Measurements from ENCODE around the gene PRRT4. TPM values are rescaled to one million over a fixed set of nuclear protein-coding genes. Genes with fewer than 3 reads are reported as not detected.

Gene PRRT4
- total RNA-seq, 1 donor from 2014 or later = 6.8 TPM

- H3K9me3 ChIP-seq (ENCODE audit: control insufficient read depth in 3 of 3, low read length in 3 of 3) = no peaks in the 10 kb centered on the region
- H3K27ac ChIP-seq (ENCODE audit: low read depth, low read length) = no peak overlapping the region
- H3K4me3 ChIP-seq (ENCODE audit: low read length in 3 of 3) = no peak overlapping the region
- no peaks in the 10 kb centered on the region for H3K27me3 ChIP-seq (ENCODE audit: control insufficient read depth in 3 of 3, insufficient read depth in 3 of 3, low read length in 3 of 3)
- no peak overlapping the region for H3K9ac ChIP-seq (ENCODE audit: low read depth in 1 of 3, low read length in 3 of 3)
- no peaks in the 10 kb centered on the region for H3K36me3 ChIP-seq (ENCODE audit: control insufficient read depth in 3 of 3, insufficient read depth in 3 of 3, low read length in 3 of 3)
- H3K4me1 ChIP-seq (ENCODE audit: control insufficient read depth in 3 of 3, insufficient read depth in 3 of 3, low read length in 3 of 3) = peaks cover 16 to 25% (median 18%) of the 10 kb centered on the region in 3 donors
These were observed 14.6 kb upstream of the PRRT4 start for GRCh38 chr7:128376077-128376476.

GRCh38 chr7:128374041-128374440, 12.6 kb upstream of the PRRT4 start:
- Histone ChIP-seq H3K4me1 (ENCODE audit: control insufficient read depth in 3 of 3, insufficient read depth in 3 of 3, low read length in 3 of 3) (peaks cover 3 to 7% (median 4%) of the 10 kb centered on the region in 3 donors), H3K9ac (ENCODE audit: low read depth in 1 of 3, low read length in 3 of 3) (no peak overlapping the region), H3K36me3 (ENCODE audit: control insufficient read depth in 3 of 3, insufficient read depth in 3 of 3, low read length in 3 of 3) (no peaks in the 10 kb centered on the region), H3K27me3 (ENCODE audit: control insufficient read depth in 3 of 3, insufficient read depth in 3 of 3, low read length in 3 of 3) (no peaks in the 10 kb centered on the region), H3K9me3 (ENCODE audit: control insufficient read depth in 3 of 3, low read length in 3 of 3) (no peaks in the 10 kb centered on the region), H3K27ac (ENCODE audit: low read depth, low read length) (no peak overlapping the region), H3K4me3 (ENCODE audit: low read length in 3 of 3) (no peak overlapping the region)

GRCh38 chr7:128373606-128374005, 12.1 kb upstream of the PRRT4 start:
- Histone ChIP-seq H3K36me3 (ENCODE audit: control insufficient read depth in 3 of 3, insufficient read depth in 3 of 3, low read length in 3 of 3) (no peaks in the 10 kb centered on the region), H3K4me1 (ENCODE audit: control insufficient read depth in 3 of 3, insufficient read depth in 3 of 3, low read length in 3 of 3) (peaks cover 0 to 3% (median 0%) of the 10 kb centered on the region in 3 donors), H3K4me3 (ENCODE audit: low read length in 3 of 3) (no peak overlapping the region)

GRCh38 chr7:128370491-128370890, 9.0 kb upstream of the PRRT4 start:
- Histone ChIP-seq H3K9ac (ENCODE audit: low read depth in 1 of 3, low read length in 3 of 3) (no peak overlapping the region), H3K27ac (ENCODE audit: low read depth, low read length) (no peak overlapping the region), H3K27me3 (ENCODE audit: control insufficient read depth in 3 of 3, insufficient read depth in 3 of 3, low read length in 3 of 3) (no peaks in the 10 kb centered on the region), H3K4me3 (ENCODE audit: low read length in 3 of 3) (no peak overlapping the region), H3K36me3 (ENCODE audit: control insufficient read depth in 3 of 3, insufficient read depth in 3 of 3, low read length in 3 of 3) (no peaks in the 10 kb centered on the region), H3K9me3 (ENCODE audit: control insufficient read depth in 3 of 3, low read length in 3 of 3) (no peaks in the 10 kb centered on the region), H3K4me1 (ENCODE audit: control insufficient read depth in 3 of 3, insufficient read depth in 3 of 3, low read length in 3 of 3) (peaks cover 0 to 6% (median 2%) of the 10 kb centered on the region in 3 donors)

More at GRCh38 chr7:128373606-128374005, 12.1 kb upstream of the PRRT4 start:
- Histone ChIP-seq H3K9ac (ENCODE audit: low read depth in 1 of 3, low read length in 3 of 3) (no peak overlapping the region), H3K9me3 (ENCODE audit: control insufficient read depth in 3 of 3, low read length in 3 of 3) (no peaks in the 10 kb centered on the region), H3K27me3 (ENCODE audit: control insufficient read depth in 3 of 3, insufficient read depth in 3 of 3, low read length in 3 of 3) (no peaks in the 10 kb centered on the region), H3K27ac (ENCODE audit: low read depth, low read length) (no peak overlapping the region)

GRCh38 chr7:128366986-128367385, 5.5 kb upstream of the PRRT4 start:
- peaks cover 3 to 8% (median 3%) of the 10 kb centered on the region in 3 donors for H3K4me1 ChIP-seq (ENCODE audit: control insufficient read depth in 3 of 3, insufficient read depth in 3 of 3, low read length in 3 of 3)
- H3K9ac ChIP-seq (ENCODE audit: low read depth in 1 of 3, low read length in 3 of 3) = no peak overlapping the region
- no peaks in the 10 kb centered on the region for H3K36me3 ChIP-seq (ENCODE audit: control insufficient read depth in 3 of 3, insufficient read depth in 3 of 3, low read length in 3 of 3)
- no peak overlapping the region for H3K27ac ChIP-seq (ENCODE audit: low read depth, low read length)
- H3K9me3 ChIP-seq (ENCODE audit: control insufficient read depth in 3 of 3, low read length in 3 of 3) = no peaks in the 10 kb centered on the region
- no peak overlapping the region for H3K4me3 ChIP-seq (ENCODE audit: low read length in 3 of 3)
- peaks cover 0 to 3% (median 2%) of the 10 kb centered on the region in 3 donors for H3K27me3 ChIP-seq (ENCODE audit: control insufficient read depth in 3 of 3, insufficient read depth in 3 of 3, low read length in 3 of 3)

- Histone ChIP-seq H3K36me3 (ENCODE audit: control insufficient read depth in 3 of 3, insufficient read depth in 3 of 3, low read length in 3 of 3) (no peaks in the 10 kb centered on the region), H3K9me3 (ENCODE audit: control insufficient read depth in 3 of 3, low read length in 3 of 3) (no peaks in the 10 kb centered on the region), H3K27me3 (ENCODE audit: control insufficient read depth in 3 of 3, insufficient read depth in 3 of 3, low read length in 3 of 3) (peaks cover 0 to 3% (median 2%) of the 10 kb centered on the region in 3 donors), H3K4me3 (ENCODE audit: low read length in 3 of 3) (no peak overlapping the region), H3K4me1 (ENCODE audit: control insufficient read depth in 3 of 3, insufficient read depth in 3 of 3, low read length in 3 of 3) (peaks cover 6 to 10% (median 6%) of the 10 kb centered on the region in 3 donors), H3K9ac (ENCODE audit: low read depth in 1 of 3, low read length in 3 of 3) (no peak overlapping the region), H3K27ac (ENCODE audit: low read depth, low read length) (no peak overlapping the region)
These were observed 4.8 kb upstream of the PRRT4 start for GRCh38 chr7:128366300-128366699.

- H3K27me3 ChIP-seq (ENCODE audit: control insufficient read depth in 3 of 3, insufficient read depth in 3 of 3, low read length in 3 of 3) = peaks cover 0 to 3% (median 2%) of the 10 kb centered on the region in 3 donors
- no peaks in the 10 kb centered on the region for H3K36me3 ChIP-seq (ENCODE audit: control insufficient read depth in 3 of 3, insufficient read depth in 3 of 3, low read length in 3 of 3)
- peaks cover 6 to 17% (median 14%) of the 10 kb centered on the region in 3 donors for H3K4me1 ChIP-seq (ENCODE audit: control insufficient read depth in 3 of 3, insufficient read depth in 3 of 3, low read length in 3 of 3)
- no peak overlapping the region for H3K27ac ChIP-seq (ENCODE audit: low read depth, low read length)
- no peak overlapping the region for H3K9ac ChIP-seq (ENCODE audit: low read depth in 1 of 3, low read length in 3 of 3)
- H3K4me3 ChIP-seq (ENCODE audit: low read length in 3 of 3) = no peak overlapping the region
- H3K9me3 ChIP-seq (ENCODE audit: control insufficient read depth in 3 of 3, low read length in 3 of 3) = no peaks in the 10 kb centered on the region
These were observed 3.9 kb upstream of the PRRT4 start for GRCh38 chr7:128365432-128365831.

GRCh38 chr7:128364166-128364870, 2.8 kb upstream of the PRRT4 start:
- peaks cover 0 to 3% (median 2%) of the 10 kb centered on the region in 3 donors for H3K27me3 ChIP-seq (ENCODE audit: control insufficient read depth in 3 of 3, insufficient read depth in 3 of 3, low read length in 3 of 3)
- H3K27ac ChIP-seq (ENCODE audit: low read depth, low read length) = no peak overlapping the region
- no peaks in the 10 kb centered on the region for H3K36me3 ChIP-seq (ENCODE audit: control insufficient read depth in 3 of 3, insufficient read depth in 3 of 3, low read length in 3 of 3)
- H3K9ac ChIP-seq (ENCODE audit: low read depth in 1 of 3, low read length in 3 of 3) = no peak overlapping the region
- peaks cover 6 to 17% (median 16%) of the 10 kb centered on the region in 3 donors for H3K4me1 ChIP-seq (ENCODE audit: control insufficient read depth in 3 of 3, insufficient read depth in 3 of 3, low read length in 3 of 3)
- no peaks in the 10 kb centered on the region for H3K9me3 ChIP-seq (ENCODE audit: control insufficient read depth in 3 of 3, low read length in 3 of 3)
- no peak overlapping the region for H3K4me3 ChIP-seq (ENCODE audit: low read length in 3 of 3)

GRCh38 chr7:128363261-128363721, 1.8 kb upstream of the PRRT4 start:
- peaks cover 0 to 3% (median 2%) of the 10 kb centered on the region in 3 donors for H3K27me3 ChIP-seq (ENCODE audit: control insufficient read depth in 3 of 3, insufficient read depth in 3 of 3, low read length in 3 of 3)

GRCh38 chr7:128362670-128363069, 1.2 kb upstream of the PRRT4 start:
- Histone ChIP-seq H3K36me3 (ENCODE audit: control insufficient read depth in 3 of 3, insufficient read depth in 3 of 3, low read length in 3 of 3) (no peaks in the 10 kb centered on the region), H3K9ac (ENCODE audit: low read depth in 1 of 3, low read length in 3 of 3) (no peak overlapping the region), H3K4me1 (ENCODE audit: control insufficient read depth in 3 of 3, insufficient read depth in 3 of 3, low read length in 3 of 3) (peaks cover 6 to 17% (median 16%) of the 10 kb centered on the region in 3 donors), H3K27ac (ENCODE audit: low read depth, low read length) (no peak overlapping the region), H3K4me3 (ENCODE audit: low read length in 3 of 3) (no peak overlapping the region), H3K9me3 (ENCODE audit: control insufficient read depth in 3 of 3, low read length in 3 of 3) (no peaks in the 10 kb centered on the region), H3K27me3 (ENCODE audit: control insufficient read depth in 3 of 3, insufficient read depth in 3 of 3, low read length in 3 of 3) (peaks cover 0 to 3% (median 2%) of the 10 kb centered on the region in 3 donors)

More at GRCh38 chr7:128363261-128363721, 1.8 kb upstream of the PRRT4 start:
- Histone ChIP-seq H3K27ac (ENCODE audit: low read depth, low read length) (no peak overlapping the region), H3K4me3 (ENCODE audit: low read length in 3 of 3) (no peak overlapping the region), H3K36me3 (ENCODE audit: control insufficient read depth in 3 of 3, insufficient read depth in 3 of 3, low read length in 3 of 3) (no peaks in the 10 kb centered on the region), H3K9ac (ENCODE audit: low read depth in 1 of 3, low read length in 3 of 3) (no peak overlapping the region), H3K4me1 (ENCODE audit: control insufficient read depth in 3 of 3, insufficient read depth in 3 of 3, low read length in 3 of 3) (peaks cover 6 to 17% (median 16%) of the 10 kb centered on the region in 3 donors), H3K9me3 (ENCODE audit: control insufficient read depth in 3 of 3, low read length in 3 of 3) (no peaks in the 10 kb centered on the region)

Data from skeletal muscle tissue (tissue), 4 donors.